GM12864 (cell line): ENCODE results near the gene SPANXC.

Experiments used
- DNase-seq: peaks from one replicate; pipeline ENCODE4 v3.0.0-alpha.2; 2011; ENCODE audit warnings: low read depth
- H3K4me3 ChIP-seq: 2 replicates; pipeline ENCODE4 v1.5.1; 2011; ENCODE audit warnings: mild to moderate bottlenecking, low read depth, low read length, control low read depth
- TF ChIP-seq, protein P1 (sequence below): IDR thresholded peaks from 2 replicates; pipeline ENCODE4 v1.5.1; 2011; ENCODE audit warnings: low read depth, mild to moderate bottlenecking, moderate library complexity, low read length, control low read depth, inconsistent platforms; ENCODE audit errors: missing control alignments

SPANXC gene

DNA sequence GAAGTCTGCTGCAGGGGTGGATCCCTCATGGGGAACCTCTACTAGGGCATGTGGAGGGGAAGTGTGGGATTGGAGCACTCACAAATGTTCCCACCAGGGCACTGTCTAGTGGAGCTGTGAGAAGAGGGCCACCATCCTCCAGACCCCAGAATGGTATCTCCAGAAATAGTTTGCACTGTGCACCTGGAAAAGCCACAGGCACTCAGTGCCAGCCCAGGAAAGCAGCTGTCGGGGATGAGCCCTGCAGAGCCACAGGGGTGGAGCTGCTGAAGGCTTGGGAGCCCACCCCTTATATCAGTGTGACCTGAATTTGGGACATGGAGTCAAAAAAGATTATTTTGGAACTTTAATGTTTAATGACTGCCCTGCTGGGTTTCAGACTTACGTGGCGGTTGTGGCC lies 40.4 kb downstream of the SPANXC start:
- H3K4me3 ChIP-seq = no peak overlapping the region
- no peak for DNase-seq
- TF ChIP-seq, protein P1, sequence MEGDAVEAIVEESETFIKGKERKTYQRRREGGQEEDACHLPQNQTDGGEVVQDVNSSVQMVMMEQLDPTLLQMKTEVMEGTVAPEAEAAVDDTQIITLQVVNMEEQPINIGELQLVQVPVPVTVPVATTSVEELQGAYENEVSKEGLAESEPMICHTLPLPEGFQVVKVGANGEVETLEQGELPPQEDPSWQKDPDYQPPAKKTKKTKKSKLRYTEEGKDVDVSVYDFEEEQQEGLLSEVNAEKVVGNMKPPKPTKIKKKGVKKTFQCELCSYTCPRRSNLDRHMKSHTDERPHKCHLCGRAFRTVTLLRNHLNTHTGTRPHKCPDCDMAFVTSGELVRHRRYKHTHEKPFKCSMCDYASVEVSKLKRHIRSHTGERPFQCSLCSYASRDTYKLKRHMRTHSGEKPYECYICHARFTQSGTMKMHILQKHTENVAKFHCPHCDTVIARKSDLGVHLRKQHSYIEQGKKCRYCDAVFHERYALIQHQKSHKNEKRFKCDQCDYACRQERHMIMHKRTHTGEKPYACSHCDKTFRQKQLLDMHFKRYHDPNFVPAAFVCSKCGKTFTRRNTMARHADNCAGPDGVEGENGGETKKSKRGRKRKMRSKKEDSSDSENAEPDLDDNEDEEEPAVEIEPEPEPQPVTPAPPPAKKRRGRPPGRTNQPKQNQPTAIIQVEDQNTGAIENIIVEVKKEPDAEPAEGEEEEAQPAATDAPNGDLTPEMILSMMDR = no peak
